H1 (cell line): ENCODE data around the gene DAPK1. TPM values are rescaled to one million over a fixed set of nuclear protein-coding genes. Genes with fewer than 3 reads are reported as not detected.

ENCODE experiments used
- CHD1 ChIP-seq: IDR thresholded peaks from 2 replicates; pipeline ENCODE4 v1.6.1; 2012; ENCODE audit warnings: low read depth, low read length, improper control_type of control experiment
- FOSL1 ChIP-seq: IDR thresholded peaks from 2 replicates; pipeline ENCODE4 v1.6.1; 2011; ENCODE audit warnings: mild to moderate bottlenecking, low read depth, low read length, moderate library complexity; ENCODE audit not compliant: insufficient read depth
- KDM5A ChIP-seq: fragments of 200-600 bp; IDR thresholded peaks from 2 replicates; pipeline ENCODE4 v1.7.1; 2012; ENCODE audit warnings: mild to moderate bottlenecking, low read length, inconsistent platforms, mixed read lengths
- SIN3A ChIP-seq, 2 experiments: IDR thresholded peaks in 1 of 2; conservative IDR thresholded peaks in 1 of 2; 2 replicates each; pipeline ENCODE4 v1.6.1; 2011 to 2012; ENCODE audit warnings: low read length in 2 of 2, improper control_type of control experiment in 1 of 2, low read depth in 1 of 2, mild to moderate bottlenecking in 1 of 2
- SRF ChIP-seq: IDR thresholded peaks from 2 replicates; pipeline ENCODE4 v1.6.1; 2011; ENCODE audit warnings: mild to moderate bottlenecking, low read depth, low read length, moderate library complexity
- polyA plus RNA-seq, 7 experiments: library from polyadenylated mRNA; depleted of rRNA in 3 of 7; stranded (reverse) in 5 of 7; unstranded in 2 of 7; fragments of >200 nt in 5 of 7; fragments of 200-250 nt in 2 of 7; gene quantifications; 1 replicate in 5 of 7; 2 replicates in 1 of 7; 4 replicates in 1 of 7; pipeline versions ENCODE4 v1.2.1 to v1.2.3, GENCODE V29; 2011 to 2013; ENCODE audit warnings: missing spikeins in 2 of 7, mixed read lengths in 2 of 7
- total RNA-seq: library from RNA; stranded (reverse); fragmentation: NEBNext Ultra II Directional; extraction: Animal tissue kit (Norgen Biotek cat#: 25700); gene quantifications from 2 replicates; pipeline ENCODE4 v1.2.1, GENCODE V29; 2021
- TF ChIP-seq, protein P1 (sequence below), 3 experiments: IDR thresholded peaks; 1 replicate in 2 of 3; 2 replicates in 1 of 3; pipeline versions ENCODE4 v1.5.1 to v1.6.1; 2011; ENCODE audit warnings: low read length in 3 of 3, mild to moderate bottlenecking in 3 of 3, inconsistent platforms in 2 of 3, low read depth in 1 of 3, moderate library complexity in 1 of 3; ENCODE audit not compliant: insufficient read depth in 1 of 3; ENCODE audit errors: control extremely low read depth in 1 of 3
- TF ChIP-seq, protein P2 (sequence below): fragments of 300-600 bp; sonication (generic); IDR thresholded peaks from 2 replicates; pipeline ENCODE4 v1.7.1; 2012; ENCODE audit warnings: low read length, moderate library complexity, mild to moderate bottlenecking, inconsistent platforms; ENCODE audit not compliant: insufficient replicate concordance

Gene DAPK1
- total and polyA plus RNA-seq, 2 of the 8 experiments (the other 6 are each of a cell fraction or from before 2014, with no cell fraction given): 62.4 to 131 TPM

DNA sequence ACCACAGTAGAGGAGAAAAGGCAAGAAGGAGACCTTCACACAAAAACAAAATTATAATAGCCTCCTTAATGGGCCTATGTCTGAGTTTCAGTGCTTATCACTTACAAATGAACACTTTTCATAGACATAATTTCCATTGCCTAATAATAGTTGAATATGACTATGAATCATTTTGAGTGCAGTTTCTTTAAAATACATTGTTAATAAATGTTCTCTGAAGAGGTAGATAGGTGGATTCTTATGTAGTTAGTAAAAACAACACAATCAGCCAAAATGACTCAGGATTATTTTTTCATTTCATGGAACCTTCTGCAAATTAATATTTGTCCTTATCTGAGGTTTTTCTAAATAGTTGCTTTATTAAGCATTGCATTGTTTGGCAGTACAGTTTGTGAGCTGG lies 45.6 kb downstream of the DAPK1 start (continued):
- TF ChIP-seq, protein P1, sequence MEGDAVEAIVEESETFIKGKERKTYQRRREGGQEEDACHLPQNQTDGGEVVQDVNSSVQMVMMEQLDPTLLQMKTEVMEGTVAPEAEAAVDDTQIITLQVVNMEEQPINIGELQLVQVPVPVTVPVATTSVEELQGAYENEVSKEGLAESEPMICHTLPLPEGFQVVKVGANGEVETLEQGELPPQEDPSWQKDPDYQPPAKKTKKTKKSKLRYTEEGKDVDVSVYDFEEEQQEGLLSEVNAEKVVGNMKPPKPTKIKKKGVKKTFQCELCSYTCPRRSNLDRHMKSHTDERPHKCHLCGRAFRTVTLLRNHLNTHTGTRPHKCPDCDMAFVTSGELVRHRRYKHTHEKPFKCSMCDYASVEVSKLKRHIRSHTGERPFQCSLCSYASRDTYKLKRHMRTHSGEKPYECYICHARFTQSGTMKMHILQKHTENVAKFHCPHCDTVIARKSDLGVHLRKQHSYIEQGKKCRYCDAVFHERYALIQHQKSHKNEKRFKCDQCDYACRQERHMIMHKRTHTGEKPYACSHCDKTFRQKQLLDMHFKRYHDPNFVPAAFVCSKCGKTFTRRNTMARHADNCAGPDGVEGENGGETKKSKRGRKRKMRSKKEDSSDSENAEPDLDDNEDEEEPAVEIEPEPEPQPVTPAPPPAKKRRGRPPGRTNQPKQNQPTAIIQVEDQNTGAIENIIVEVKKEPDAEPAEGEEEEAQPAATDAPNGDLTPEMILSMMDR (IDR thresholded peaks at IDR 0.05; ENCODE audit: control extremely low read depth in 1 of 3, insufficient read depth in 1 of 3, low read depth in 1 of 3, low read length in 3 of 3): no peak
- TF ChIP-seq, protein P2, sequence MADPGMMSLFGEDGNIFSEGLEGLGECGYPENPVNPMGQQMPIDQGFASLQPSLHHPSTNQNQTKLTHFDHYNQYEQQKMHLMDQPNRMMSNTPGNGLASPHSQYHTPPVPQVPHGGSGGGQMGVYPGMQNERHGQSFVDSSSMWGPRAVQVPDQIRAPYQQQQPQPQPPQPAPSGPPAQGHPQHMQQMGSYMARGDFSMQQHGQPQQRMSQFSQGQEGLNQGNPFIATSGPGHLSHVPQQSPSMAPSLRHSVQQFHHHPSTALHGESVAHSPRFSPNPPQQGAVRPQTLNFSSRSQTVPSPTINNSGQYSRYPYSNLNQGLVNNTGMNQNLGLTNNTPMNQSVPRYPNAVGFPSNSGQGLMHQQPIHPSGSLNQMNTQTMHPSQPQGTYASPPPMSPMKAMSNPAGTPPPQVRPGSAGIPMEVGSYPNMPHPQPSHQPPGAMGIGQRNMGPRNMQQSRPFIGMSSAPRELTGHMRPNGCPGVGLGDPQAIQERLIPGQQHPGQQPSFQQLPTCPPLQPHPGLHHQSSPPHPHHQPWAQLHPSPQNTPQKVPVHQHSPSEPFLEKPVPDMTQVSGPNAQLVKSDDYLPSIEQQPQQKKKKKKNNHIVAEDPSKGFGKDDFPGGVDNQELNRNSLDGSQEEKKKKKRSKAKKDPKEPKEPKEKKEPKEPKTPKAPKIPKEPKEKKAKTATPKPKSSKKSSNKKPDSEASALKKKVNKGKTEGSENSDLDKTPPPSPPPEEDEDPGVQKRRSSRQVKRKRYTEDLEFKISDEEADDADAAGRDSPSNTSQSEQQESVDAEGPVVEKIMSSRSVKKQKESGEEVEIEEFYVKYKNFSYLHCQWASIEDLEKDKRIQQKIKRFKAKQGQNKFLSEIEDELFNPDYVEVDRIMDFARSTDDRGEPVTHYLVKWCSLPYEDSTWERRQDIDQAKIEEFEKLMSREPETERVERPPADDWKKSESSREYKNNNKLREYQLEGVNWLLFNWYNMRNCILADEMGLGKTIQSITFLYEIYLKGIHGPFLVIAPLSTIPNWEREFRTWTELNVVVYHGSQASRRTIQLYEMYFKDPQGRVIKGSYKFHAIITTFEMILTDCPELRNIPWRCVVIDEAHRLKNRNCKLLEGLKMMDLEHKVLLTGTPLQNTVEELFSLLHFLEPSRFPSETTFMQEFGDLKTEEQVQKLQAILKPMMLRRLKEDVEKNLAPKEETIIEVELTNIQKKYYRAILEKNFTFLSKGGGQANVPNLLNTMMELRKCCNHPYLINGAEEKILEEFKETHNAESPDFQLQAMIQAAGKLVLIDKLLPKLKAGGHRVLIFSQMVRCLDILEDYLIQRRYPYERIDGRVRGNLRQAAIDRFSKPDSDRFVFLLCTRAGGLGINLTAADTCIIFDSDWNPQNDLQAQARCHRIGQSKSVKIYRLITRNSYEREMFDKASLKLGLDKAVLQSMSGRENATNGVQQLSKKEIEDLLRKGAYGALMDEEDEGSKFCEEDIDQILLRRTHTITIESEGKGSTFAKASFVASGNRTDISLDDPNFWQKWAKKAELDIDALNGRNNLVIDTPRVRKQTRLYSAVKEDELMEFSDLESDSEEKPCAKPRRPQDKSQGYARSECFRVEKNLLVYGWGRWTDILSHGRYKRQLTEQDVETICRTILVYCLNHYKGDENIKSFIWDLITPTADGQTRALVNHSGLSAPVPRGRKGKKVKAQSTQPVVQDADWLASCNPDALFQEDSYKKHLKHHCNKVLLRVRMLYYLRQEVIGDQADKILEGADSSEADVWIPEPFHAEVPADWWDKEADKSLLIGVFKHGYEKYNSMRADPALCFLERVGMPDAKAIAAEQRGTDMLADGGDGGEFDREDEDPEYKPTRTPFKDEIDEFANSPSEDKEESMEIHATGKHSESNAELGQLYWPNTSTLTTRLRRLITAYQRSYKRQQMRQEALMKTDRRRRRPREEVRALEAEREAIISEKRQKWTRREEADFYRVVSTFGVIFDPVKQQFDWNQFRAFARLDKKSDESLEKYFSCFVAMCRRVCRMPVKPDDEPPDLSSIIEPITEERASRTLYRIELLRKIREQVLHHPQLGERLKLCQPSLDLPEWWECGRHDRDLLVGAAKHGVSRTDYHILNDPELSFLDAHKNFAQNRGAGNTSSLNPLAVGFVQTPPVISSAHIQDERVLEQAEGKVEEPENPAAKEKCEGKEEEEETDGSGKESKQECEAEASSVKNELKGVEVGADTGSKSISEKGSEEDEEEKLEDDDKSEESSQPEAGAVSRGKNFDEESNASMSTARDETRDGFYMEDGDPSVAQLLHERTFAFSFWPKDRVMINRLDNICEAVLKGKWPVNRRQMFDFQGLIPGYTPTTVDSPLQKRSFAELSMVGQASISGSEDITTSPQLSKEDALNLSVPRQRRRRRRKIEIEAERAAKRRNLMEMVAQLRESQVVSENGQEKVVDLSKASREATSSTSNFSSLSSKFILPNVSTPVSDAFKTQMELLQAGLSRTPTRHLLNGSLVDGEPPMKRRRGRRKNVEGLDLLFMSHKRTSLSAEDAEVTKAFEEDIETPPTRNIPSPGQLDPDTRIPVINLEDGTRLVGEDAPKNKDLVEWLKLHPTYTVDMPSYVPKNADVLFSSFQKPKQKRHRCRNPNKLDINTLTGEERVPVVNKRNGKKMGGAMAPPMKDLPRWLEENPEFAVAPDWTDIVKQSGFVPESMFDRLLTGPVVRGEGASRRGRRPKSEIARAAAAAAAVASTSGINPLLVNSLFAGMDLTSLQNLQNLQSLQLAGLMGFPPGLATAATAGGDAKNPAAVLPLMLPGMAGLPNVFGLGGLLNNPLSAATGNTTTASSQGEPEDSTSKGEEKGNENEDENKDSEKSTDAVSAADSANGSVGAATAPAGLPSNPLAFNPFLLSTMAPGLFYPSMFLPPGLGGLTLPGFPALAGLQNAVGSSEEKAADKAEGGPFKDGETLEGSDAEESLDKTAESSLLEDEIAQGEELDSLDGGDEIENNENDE: no peak
- TF ChIP-seq CHD1 (no peak), FOSL1 (no peak), SRF (no peak), SIN3A (conservative IDR thresholded peaks at IDR 0.05 in 1 of 2, IDR thresholded peaks at IDR 0.05 in 1 of 2; ENCODE audit: low read depth in 1 of 2, low read length in 2 of 2) (no peak), KDM5A (no peak)
